CD4-positive, alpha-beta T cell treated with Interferon gamma for 1 hour (primary cell): Measurements from ENCODE around the gene SAT1.

ENCODE experiments used
- DNase-seq: peaks from one replicate; pipeline ENCODE4 v3.0.0-alpha.2; 2020

SAT1 gene

GRCh38 chrX:23811656-23812055 is 28.7 kb downstream of the SAT1 start:
- no peak for DNase-seq

- DNase-seq = no peak
Measured at GRCh38 chrX:23813808-23814207, 30.8 kb downstream of the SAT1 start.

- no peak for DNase-seq
Measured at GRCh38 chrX:23815376-23815775, 32.4 kb downstream of the SAT1 start.

GRCh38 chrX:23816179-23816578 is 33.2 kb downstream of the SAT1 start:
- no peak for DNase-seq

- DNase-seq = no peak
Measured at GRCh38 chrX:23817979-23818336, 35.0 kb downstream of the SAT1 start.

- no peak for DNase-seq
Measured at GRCh38 chrX:23819385-23820234, 36.6 kb downstream of the SAT1 start.

GRCh38 chrX:23820235-23820782 is 37.3 kb downstream of the SAT1 start:
- no peak for DNase-seq

GRCh38 chrX:23821847-23822246 is 38.9 kb downstream of the SAT1 start:
- no peak for DNase-seq

GRCh38 chrX:23822397-23822796 is 39.4 kb downstream of the SAT1 start:
- no peak for DNase-seq

- DNase-seq = no peak
Measured at GRCh38 chrX:23822841-23823240, 39.9 kb downstream of the SAT1 start.

- no peak for DNase-seq
Measured at GRCh38 chrX:23825675-23826074, 42.7 kb downstream of the SAT1 start.

- no peak for DNase-seq
Measured at GRCh38 chrX:23826216-23826615, 43.2 kb downstream of the SAT1 start.

GRCh38 chrX:23826653-23827052 is 43.7 kb downstream of the SAT1 start:
- no peak for DNase-seq

GRCh38 chrX:23828881-23829280 is 45.9 kb downstream of the SAT1 start:
- no peak for DNase-seq

- no peak for DNase-seq
Measured at GRCh38 chrX:23832721-23833120, 49.7 kb downstream of the SAT1 start.
